GM18861 (cell line): Measurements from ENCODE around the gene ST3GAL3.
A peak's percentile ranks its signal among the peaks of the same experiment; 100 is the strongest.

ENCODE experiments used
- ATAC-seq: cut with Tn5 transposase; IDR thresholded peaks from one replicate; pipeline ENCODE4 v1.9.1; 2021; ENCODE audit not compliant: unreplicated experiment

The ST3GAL3 gene

DNA sequence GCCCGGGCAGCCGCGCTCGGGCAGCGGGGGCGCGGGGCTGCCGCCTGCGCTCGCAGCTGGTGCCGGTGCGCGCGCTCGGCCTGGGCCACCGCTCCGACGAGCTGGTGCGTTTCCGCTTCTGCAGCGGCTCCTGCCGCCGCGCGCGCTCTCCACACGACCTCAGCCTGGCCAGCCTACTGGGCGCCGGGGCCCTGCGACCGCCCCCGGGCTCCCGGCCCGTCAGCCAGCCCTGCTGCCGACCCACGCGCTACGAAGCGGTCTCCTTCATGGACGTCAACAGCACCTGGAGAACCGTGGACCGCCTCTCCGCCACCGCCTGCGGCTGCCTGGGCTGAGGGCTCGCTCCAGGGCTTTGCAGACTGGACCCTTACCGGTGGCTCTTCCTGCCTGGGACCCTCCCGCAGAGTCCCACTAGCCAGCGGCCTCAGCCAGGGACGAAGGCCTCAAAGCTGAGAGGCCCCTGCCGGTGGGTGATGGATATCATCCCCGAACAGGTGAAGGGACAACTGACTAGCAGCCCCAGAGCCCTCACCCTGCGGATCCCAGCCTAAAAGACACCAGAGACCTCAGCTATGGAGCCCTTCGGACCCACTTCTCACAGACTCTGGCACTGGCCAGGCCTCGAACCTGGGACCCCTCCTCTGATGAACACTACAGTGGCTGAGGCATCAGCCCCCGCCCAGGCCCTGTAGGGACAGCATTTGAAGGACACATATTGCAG is 229.3 kb downstream of the ST3GAL3 start:
- no peak for ATAC-seq

DNA sequence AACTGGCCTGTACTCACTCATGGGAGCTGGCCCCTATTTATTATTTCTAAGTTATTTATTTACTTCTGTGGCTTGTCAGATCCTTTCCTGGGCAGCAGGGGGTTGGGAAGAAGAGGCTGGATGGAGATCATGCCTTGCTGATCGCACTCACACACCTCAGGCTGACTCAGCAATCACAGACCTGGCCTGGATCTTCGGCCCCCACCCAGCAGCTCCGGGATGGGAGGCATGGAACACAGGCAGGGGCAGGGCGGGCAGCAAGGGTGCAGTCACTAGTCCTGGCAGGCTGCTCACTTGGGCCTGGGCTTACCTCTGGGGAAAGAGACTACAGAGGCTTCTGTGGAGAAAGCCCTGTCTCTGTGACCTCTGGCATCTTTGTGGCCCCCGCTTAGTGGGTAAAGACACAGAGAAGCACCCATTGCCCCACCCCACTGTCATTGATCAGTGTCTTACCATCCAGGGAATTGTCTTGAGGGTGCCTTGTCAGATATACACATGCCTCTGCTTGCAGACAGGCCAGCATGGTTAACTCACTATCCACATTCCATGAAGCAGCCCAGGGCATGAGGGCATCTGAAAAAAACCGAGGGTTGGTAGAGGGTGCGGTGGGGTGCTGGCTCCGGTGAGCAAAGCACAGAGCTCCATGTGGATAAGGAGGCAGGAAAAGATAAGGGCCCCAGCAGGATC is 230.0 kb downstream of the ST3GAL3 start:
- no peak for ATAC-seq

DNA sequence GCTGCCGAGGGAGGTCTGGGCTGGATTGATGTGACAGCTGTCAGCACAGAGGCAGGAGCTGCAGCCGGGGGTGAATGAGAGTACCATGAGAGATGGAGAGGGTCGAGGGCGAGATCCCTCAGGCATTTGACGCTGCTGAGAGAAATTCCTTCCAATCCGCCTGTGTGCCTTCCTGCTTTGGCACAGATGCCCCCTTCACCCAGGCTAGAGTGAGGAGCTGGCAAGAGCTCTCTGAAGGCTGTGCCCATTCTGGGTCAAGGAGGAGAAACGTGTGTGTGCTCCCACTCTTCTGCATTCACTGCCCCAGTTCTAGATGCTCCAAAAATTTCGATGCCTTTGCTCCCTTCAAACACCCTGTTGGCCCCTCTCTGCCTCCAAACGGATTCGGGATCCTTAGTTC is 231.0 kb downstream of the ST3GAL3 start:
- ATAC-seq: no peak

DNA sequence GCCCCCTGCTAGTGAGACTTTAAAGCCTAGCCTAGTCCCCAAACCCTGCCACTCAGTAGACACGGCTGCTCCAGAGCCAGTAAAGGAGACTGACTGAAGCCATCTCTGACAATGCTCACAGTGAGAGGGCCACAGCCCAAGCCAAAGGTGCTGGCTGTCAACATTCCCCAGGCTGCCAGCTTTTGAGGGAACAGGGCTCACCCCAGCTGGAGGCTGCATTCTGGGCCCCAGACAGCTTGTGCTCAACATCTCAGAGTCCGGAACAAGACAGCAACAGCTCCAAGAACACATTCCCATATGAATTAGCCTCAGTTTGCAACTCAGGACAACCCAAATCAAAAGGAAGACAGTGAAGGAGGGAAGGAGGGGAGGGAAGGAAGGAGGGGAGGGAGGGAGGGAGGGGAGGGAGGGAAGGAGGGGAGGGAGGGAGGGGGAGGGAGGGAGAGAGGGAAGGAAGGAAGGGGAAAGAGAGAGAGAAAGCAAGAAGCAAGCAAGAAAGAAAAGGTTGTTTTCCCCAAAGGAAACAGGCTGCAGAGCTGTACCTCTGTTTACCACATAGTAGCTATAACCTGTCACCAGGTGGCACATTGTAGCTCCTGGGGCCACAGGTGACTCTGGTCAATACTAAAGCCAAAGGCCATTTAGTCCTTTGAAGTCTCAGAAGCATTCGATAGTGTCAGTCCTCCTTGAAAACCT is 231.7 kb downstream of the ST3GAL3 start:
- no peak for ATAC-seq

DNA sequence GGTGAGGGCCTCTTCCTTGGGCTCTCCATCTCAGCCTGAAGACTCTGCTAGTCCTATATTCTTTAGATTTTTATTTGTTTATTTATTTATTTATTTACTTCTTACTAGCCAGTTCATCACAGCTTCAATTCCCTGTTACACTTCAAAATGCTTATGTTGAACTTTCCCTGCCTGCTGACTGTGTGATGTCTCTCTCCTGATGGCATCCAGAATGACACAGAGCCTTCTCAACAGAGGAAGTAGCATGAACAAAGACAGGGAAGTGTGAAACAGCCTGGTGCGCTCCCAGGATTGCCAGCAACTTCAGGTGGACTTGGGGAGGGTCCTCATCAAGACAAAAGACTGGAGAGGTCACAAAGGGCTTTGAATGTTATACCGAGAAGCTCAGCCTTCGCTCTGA is 235.1 kb downstream of the ST3GAL3 start:
- ATAC-seq: no peak

DNA sequence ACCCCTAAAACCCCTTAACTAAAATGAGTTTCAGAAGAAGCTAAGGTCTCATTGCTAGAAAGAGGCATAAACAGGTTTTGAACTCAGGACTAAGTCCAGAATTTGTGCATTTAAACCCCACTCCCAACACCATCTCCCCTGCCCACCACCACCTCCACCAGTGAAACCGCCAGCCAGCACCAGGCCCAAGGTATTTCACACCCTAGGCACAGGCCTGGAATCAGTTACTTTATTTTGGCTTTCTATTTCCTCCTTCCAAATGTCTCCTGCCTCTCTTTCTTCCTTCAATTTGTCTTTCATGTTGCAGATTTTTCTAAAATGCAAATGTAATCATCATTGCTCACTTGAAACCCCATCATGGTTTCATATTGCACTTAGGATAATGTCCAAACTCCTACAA is 237.5 kb downstream of the ST3GAL3 start:
- no peak for ATAC-seq

DNA sequence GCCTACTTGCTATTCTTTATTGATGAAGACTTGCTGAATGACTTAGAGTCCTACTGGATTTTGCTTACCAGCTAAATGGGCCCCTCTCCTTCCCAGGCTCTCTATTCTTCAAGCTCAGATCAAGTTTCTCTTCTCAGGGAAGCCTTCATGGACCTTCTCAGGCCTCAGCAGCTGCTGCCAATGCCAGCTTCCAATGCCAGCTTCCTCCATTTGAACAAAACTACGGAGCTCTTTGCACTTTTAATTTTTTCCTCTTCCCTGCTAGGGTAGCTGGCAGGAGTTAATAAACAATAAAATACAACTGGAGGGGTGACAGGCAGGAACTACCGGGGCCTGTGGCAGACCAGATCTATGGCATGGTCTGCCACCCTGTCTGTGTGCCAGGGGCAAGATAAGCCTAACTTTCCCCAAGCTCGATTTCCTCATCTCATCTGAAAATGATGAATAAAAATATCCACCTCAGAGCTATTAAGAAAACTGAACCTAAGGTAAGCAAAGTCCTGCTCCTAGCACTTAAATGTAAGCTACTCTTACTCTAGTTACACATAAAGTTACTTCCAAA is 238.4 kb downstream of the ST3GAL3 start:
- ATAC-seq: no peak

DNA sequence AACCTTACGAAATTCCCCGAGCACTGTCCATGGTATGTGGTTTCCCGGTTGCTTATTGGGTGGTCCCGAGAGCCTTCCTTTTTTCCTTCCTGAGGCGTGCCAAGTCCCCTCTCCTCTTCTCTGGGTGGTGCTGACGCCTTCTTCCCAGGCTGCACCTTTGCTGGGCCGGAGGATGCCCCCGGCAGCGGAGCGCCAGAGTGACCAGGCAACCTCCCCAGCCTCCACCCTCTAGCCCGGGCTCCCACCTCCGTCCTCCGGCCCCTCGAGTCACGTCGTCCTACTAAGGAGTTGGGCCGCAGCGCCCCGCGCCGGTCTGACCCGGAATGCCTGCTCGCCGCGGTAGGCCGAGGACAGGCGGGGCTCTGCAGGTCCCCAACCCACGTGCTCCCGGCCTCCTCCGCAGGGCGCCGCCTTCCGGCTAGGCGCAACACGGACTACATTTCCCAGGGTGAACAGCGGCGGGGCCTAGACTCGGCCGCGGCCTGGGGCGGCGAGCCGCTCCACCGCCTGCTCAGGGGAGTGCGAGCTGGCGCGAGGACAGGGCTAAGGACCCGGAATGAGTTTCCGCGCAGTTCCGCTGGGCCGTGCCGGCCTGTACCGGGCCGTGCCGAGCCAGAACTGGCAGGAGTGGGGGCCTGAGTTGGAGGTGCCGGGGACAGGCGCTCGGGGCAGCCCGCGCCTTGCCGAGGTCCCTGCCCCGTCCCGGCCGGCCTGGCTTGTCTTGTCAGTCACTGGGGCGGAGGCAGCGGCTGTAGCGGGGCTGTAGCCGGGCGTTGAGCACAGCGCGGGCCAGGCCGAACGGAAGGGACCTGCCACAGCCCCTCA is 239.1 kb downstream of the ST3GAL3 start, which contains the start of gene IPO13:
IPO13 (plus strand) TSS at position 715 of the 825 bp plus-strand sequence. CDS start 651 bp downstream, outside the sequence.
- peak; percentile 94 for ATAC-seq

DNA sequence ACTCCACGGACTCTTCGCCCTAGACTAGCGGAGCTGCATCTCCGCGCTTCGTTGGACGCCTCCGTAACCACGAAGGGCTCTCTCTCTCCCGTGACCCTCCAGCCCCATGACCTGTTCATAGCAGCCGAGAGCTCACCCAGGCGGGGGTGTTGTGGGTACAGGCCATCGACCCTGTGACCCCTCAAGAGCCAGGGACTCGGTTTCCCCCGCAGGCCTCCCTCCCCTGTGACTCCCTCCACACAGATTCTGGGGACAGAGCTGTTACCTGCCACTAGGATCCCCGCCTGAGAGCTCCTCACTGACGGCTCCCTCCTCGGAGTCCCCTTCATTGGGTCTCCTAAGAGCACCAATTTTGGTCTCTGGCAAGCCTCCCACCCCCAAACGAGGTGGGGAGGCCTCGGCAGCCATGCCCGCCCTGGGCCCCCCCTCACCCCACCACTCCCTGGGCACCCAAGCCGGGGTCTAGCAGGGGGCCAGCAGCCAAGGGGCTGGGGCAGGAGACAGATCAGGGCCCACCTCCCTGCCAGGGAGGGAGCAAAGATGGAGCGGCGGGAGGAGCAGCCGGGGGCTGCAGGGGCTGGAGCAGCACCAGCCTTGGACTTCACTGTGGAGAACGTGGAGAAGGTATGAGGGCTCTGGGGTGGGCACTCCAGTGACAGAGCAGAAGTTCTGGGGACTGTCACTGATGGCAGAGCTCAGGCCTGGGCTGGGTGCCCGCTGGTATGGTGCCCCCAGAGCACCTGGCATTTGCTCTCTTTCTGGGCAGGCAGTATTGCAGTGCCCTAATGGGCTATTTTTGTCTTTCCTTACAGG is 239.9 kb downstream of the ST3GAL3 start:
- no peak for ATAC-seq

DNA sequence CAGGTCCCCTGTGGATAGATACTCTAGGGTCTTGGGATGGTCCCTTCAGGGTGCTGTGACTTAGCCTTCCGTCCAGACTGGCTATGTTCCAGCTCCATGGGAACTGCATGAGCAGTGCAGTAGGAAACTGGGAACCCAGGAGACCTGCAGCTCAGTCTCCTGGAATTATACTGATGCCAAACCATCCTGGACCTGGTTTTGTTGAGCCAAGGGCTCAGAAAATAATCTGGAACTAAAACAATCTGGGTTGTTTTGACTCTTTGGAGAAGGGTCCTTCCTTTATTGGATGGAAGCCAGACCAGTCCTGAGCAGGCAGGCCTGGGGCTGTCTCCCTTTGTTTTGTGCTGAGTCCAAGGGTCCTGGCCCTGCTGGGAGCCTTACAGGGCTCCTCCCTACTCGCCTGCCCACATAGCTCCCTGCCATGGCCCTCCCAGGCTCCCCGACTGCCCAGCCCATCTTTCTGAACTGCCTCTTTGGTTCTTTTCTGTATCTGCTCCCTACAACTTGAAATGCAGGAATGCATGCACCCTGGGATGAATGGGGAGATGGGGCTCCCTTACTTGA is 240.6 kb downstream of the ST3GAL3 start:
- ATAC-seq: no peak

DNA sequence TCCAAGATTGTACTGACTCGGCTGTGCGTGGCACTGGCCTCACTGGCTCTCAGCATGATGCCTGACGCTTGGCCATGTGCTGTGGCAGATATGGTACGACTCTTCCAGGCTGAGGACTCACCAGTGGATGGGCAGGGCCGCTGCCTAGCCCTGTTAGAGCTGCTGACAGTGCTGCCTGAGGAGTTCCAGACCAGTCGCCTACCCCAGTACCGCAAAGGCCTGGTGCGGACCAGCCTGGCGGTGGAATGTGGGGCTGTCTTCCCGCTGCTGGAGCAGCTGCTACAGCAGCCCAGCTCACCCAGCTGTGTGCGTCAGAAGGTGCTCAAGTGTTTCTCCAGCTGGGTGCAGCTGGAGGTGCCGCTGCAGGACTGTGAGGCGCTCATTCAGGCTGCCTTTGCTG is 242.3 kb downstream of the ST3GAL3 start:
- no peak for ATAC-seq

DNA sequence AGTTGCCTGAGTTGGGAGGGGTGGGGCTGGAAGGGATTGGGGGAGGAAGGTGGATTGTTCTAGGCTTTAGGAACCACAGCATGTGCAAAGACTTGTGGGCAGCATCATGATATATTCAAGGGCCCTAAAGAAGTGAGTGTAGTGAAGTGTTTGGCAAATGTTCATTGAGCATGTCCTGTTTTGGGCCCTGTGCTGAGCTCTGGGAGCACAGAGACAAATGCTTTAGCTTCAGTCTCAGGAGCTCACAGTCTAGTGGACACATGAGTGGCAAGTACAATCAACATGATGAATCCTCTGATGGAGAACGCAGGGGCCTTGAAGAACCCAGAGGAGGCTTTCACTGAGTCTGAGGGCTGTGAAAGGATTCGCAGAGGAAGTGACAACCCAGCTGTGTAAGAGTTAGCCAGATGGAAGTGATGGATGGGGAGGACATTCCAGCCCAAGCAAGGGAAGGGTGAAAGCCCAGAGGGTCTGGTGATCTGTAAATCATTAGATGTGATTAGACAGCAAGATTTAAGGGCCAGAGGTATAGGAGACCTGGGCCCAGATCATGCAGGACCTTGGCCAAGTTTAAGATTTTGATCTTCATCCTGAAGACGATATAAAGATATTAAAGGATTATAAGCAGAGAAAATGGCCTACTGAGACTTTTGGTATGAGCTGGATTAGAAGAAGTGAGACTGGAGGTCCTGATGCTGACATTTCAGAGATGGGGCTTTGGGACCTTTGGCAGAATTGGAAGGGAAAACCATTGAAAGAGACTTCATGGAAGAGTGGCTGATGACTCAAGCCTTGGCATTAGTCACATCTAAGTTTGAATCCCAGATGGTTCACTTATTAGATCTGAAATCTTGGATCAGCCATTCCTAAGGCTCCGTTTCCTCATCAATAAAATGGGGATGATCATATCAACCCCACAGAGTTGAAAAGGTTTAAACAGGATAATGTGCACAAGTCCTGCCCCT is 244.0 kb downstream of the ST3GAL3 start:
- ATAC-seq: no peak

DNA sequence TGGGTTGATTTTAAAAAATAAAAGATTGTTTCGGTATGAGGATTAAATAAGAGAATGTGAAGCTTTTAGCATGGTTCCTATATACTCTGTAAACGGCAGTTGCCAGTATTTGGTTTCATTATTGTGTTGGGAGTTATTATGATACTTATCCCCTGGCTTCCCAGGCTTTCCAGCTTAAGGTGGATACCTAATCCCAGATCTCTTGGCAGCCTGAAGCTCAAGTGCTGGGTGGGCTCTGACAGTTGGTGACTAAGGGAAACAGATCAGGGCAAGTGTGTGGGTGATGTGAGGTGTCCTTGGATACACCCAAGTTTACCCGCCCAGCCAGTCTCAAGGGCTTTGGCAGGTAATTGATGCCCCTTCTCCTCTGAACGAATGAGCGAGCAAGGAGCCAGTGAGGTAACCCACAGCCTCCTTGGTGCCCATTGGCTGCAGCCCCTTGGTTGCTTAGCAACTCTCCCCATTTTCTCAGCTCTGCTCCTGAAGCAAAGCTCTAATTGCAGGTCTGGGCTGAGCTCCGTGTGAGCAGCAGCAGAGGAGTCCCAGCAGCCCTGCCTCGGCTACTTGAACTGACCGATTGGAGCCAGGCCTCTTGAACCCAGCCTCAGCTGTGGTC is 245.5 kb downstream of the ST3GAL3 start:
- ATAC-seq: no peak

DNA sequence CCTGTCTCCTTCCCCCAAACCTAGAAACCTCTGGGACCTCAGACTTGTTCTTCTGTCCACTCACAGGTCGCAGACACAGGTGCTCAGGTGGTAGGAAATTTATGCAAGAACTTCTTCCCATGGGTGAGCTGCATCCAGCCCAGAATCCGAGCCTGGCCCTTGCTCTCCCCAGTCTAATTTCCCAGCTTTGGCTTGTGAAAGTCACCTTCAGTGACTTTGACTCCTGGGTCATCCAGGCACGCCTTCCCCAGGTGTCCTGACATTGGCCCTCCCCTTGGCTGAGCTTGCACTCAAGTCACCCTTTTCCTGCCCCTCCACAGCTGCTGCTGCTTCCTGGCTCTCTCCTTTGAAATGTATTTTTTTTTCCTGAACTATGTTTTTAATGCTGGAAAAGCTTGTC is 246.0 kb downstream of the ST3GAL3 start:
- no peak for ATAC-seq

DNA sequence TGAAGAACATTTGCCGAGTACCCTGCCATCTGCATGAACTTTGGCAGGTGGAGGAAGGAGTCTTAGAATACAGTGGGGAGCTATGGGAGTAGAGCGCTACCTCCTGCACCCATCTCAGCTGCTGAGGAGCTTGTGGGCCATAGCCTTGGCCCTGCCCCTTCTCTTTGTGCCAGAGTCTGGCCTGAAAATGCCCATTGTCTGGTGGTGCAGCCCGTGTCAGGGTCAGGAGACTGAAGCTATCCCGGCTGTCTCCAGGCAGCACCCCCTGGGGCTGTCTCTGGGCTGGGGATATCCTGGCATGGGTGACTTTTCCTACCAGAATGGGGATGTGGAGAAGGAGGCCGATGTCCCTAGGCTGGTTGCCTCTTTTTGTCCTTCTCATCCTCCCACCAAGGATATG is 246.7 kb downstream of the ST3GAL3 start:
- ATAC-seq: no peak

DNA sequence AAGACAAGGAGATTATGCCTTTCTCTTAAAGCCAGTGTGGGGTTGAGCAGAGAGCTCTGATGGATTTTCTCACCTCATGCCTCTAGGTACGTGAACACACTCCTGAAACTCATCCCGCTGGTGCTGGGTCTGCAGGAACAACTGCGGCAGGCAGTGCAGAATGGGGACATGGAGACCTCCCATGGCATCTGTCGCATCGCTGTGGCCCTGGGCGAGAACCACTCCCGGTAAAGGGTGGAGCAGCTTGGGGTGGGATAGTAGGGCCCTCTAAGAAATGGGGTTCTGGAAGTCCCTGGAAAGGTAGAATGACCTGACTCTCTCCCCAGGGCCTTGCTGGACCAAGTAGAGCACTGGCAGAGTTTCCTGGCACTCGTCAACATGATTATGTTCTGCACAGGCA is 248.9 kb downstream of the ST3GAL3 start:
- ATAC-seq: no peak

DNA sequence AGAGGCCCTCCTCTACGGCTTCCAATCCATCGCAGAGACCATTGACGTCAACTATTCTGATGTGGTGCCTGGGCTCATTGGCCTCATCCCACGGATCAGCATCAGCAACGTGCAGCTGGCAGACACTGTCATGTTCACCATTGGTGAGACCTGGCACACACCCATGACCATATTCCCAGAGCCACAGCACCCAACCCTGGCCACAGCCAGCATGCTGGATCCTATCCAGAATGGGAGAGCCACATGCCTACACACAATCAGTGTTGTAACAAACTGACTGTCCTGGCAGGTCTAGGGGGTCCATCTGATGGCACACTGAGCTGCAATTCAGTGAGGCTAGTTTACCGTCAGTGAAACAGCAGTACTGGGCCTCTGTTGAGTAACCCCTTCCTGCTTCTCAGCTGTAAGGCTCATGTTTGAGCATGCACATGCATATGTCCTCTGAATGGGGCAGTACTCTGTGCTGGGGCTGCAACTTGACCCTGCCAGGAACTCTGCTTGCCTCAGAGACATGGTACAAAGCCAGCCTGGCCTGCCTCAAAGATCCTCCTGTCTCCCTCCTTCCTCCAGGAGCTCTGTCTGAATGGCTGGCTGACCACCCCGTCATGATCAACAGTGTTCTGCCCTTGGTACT is 250.2 kb downstream of the ST3GAL3 start:
- no peak for ATAC-seq
